GM23338 (cell line): ENCODE data around the gene FGF22. TPM values are rescaled to one million over a fixed set of nuclear protein-coding genes. Genes with fewer than 3 reads are reported as not detected.

Experiments
- ATAC-seq: fragments of 200-7000 bp; cut with Tn5 transposase; 3 replicates; pipeline ENCODE4 v1.9.1; 2020
- DNase-seq: peaks from one replicate; pipeline ENCODE4 v3.0.0-alpha.2; 2015; ENCODE audit warnings: low spot score
- H2AFZ ChIP-seq: fragments of 200-600 bp; sonication (generic); 2 replicates; pipeline ENCODE4 v1.8.0; 2016; ENCODE audit warnings: antibody characterized with exemption, mild to moderate bottlenecking, moderate library complexity
- H3F3A ChIP-seq: fragments of 200-600 bp; sonication (generic); replicated peaks from 2 replicates; pipeline ENCODE4 v1.8.0; 2017; ENCODE audit warnings: antibody characterized with exemption, mixed run types, low read depth
- H3K27ac ChIP-seq: fragments of 200-600 bp; sonication (generic); 2 replicates; pipeline ENCODE4 v1.6.1; 2016; ENCODE audit warnings: low read depth
- H3K27me3 ChIP-seq: fragments of 200-600 bp; sonication (generic); 2 replicates; pipeline ENCODE4 v1.8.0; 2016; ENCODE audit warnings: mild to moderate bottlenecking, mixed run types, moderate library complexity; ENCODE audit not compliant: insufficient read depth
- H3K36me3 ChIP-seq: fragments of 200-600 bp; sonication (generic); 2 replicates; pipeline ENCODE4 v1.8.0; 2016; ENCODE audit warnings: mild to moderate bottlenecking; ENCODE audit not compliant: insufficient read depth
- H3K4me1 ChIP-seq: fragments of 200-600 bp; sonication (generic); 2 replicates; pipeline ENCODE4 v1.8.0; 2016; ENCODE audit warnings: mild to moderate bottlenecking, moderate library complexity; ENCODE audit not compliant: insufficient read depth
- H3K4me2 ChIP-seq: fragments of 200-600 bp; sonication (generic); 2 replicates; pipeline ENCODE4 v1.7.1; 2017; ENCODE audit warnings: mixed run types
- H3K4me3 ChIP-seq: fragments of 200-600 bp; sonication (generic); 2 replicates; pipeline ENCODE4 v1.6.1; 2016; ENCODE audit warnings: mixed run types
- H3K79me2 ChIP-seq: fragments of 200-600 bp; sonication (generic); replicated peaks from 2 replicates; pipeline ENCODE4 v1.8.0; 2017; ENCODE audit warnings: mild to moderate bottlenecking; ENCODE audit not compliant: insufficient read depth
- H3K9me2 ChIP-seq: fragments of 200-600 bp; sonication (generic); 2 replicates; pipeline ENCODE4 v1.8.0; 2017; ENCODE audit not compliant: insufficient read depth
- H4K20me1 ChIP-seq: fragments of 200-600 bp; sonication (generic); replicated peaks from 2 replicates; pipeline ENCODE4 v1.8.0; 2017; ENCODE audit warnings: mild to moderate bottlenecking; ENCODE audit not compliant: insufficient read depth
- H3K27ac Mint-ChIP-seq: 2 replicates; pipeline ENCODE4 v1.8.0; 2020; ENCODE audit warnings: inconsistent platforms, mild to moderate bottlenecking, moderate library complexity, mixed read lengths
- H3K27me3 Mint-ChIP-seq: 3 replicates; pipeline ENCODE4 v1.8.0; 2022; ENCODE audit warnings: low read depth, mild to moderate bottlenecking, moderate library complexity, mixed read lengths, inconsistent platforms; ENCODE audit not compliant: insufficient read depth, poor library complexity
- H3K36me3 Mint-ChIP-seq: 3 replicates; pipeline ENCODE4 v1.8.0; 2021; ENCODE audit warnings: low read depth, mild to moderate bottlenecking, inconsistent platforms, moderate library complexity, mixed read lengths
- H3K4me1 Mint-ChIP-seq: 3 replicates; pipeline ENCODE4 v1.8.0; 2020; ENCODE audit warnings: mild to moderate bottlenecking, inconsistent platforms, mixed read lengths
- H3K4me3 Mint-ChIP-seq: 3 replicates; pipeline ENCODE4 v1.8.0; 2021; ENCODE audit warnings: moderate library complexity, mild to moderate bottlenecking, inconsistent platforms, mixed read lengths
- H3K9me3 Mint-ChIP-seq: 3 replicates; pipeline ENCODE4 v1.8.0; 2020; ENCODE audit warnings: moderate library complexity, mild to moderate bottlenecking, inconsistent platforms, mixed read lengths
- CREB1 ChIP-seq: fragments of 250-450 bp; sonication (Bioruptor Pico); IDR thresholded peaks from 2 replicates; pipeline ENCODE4 v1.5.0; 2020; ENCODE audit warnings: low read depth, mild to moderate bottlenecking, moderate library complexity
- EZH2 ChIP-seq: fragments of 200-600 bp; sonication (generic); IDR thresholded peaks from one replicate; pipeline ENCODE4 v1.8.0; 2017; ENCODE audit warnings: antibody characterized with exemption, mild to moderate bottlenecking, low read depth; ENCODE audit not compliant: unreplicated experiment
- EZH2phosphoT487 ChIP-seq: fragments of 200-600 bp; sonication (generic); IDR thresholded peaks from one replicate; pipeline ENCODE4 v1.8.1; 2018; ENCODE audit warnings: antibody characterized with exemption; ENCODE audit not compliant: unreplicated experiment
- JUNB ChIP-seq: IDR thresholded peaks from one replicate; pipeline ENCODE4 v1.6.1; 2016; ENCODE audit warnings: antibody characterized with exemption; ENCODE audit not compliant: unreplicated experiment
- NANOG ChIP-seq: IDR thresholded peaks from 2 replicates; pipeline ENCODE4 v1.6.1; 2016; ENCODE audit warnings: antibody characterized with exemption, borderline replicate concordance
- POLR2AphosphoS5 ChIP-seq: IDR thresholded peaks from 2 replicates; pipeline ENCODE4 v1.6.1; 2016; ENCODE audit warnings: antibody characterized with exemption, low read depth
- STAT1 ChIP-seq: IDR thresholded peaks from one replicate; pipeline ENCODE4 v1.6.1; 2016; ENCODE audit warnings: antibody characterized with exemption; ENCODE audit not compliant: unreplicated experiment
- ZNF114 ChIP-seq: fragments of 250-450 bp; sonication (Bioruptor Pico); IDR thresholded peaks from 2 replicates; pipeline ENCODE4 v1.5.0; 2020; ENCODE audit warnings: mild to moderate bottlenecking, moderate library complexity
- polyA plus RNA-seq: library from polyadenylated mRNA; unstranded; fragments of >200 nt; fragmentation: Nextera tagmentation; extraction: Ambion mirVana; gene quantifications from 2 replicates; pipeline ENCODE4 v1.2.1, GENCODE V29; 2016
- total RNA-seq: library from RNA; depleted of rRNA; stranded (reverse); fragments of >200 nt; shearing (Covaris generic); gene quantifications from 2 replicates; pipeline ENCODE4 v1.2.3, GENCODE V29; 2014
- TF ChIP-seq, protein P1 (sequence below): IDR thresholded peaks from 2 replicates; pipeline ENCODE4 v1.6.1; 2016; ENCODE audit warnings: antibody characterized with exemption
- TF ChIP-seq, protein P2 (sequence below), 2 experiments: fragments of 200-600 bp in 1 of 2; sonication (generic) in 1 of 2; conservative IDR thresholded peaks; 2 replicates each; pipeline versions ENCODE4 v1.5.1 to v1.6.1; 2016 to 2017; ENCODE audit warnings: antibody characterized with exemption in 2 of 2, low read depth in 2 of 2, mild to moderate bottlenecking in 2 of 2, moderate library complexity in 1 of 2

FGF22 gene
- total and polyA plus RNA-seq, 2 experiments from 2014 or later, result 1.0 to 2.8 TPM

DNA sequence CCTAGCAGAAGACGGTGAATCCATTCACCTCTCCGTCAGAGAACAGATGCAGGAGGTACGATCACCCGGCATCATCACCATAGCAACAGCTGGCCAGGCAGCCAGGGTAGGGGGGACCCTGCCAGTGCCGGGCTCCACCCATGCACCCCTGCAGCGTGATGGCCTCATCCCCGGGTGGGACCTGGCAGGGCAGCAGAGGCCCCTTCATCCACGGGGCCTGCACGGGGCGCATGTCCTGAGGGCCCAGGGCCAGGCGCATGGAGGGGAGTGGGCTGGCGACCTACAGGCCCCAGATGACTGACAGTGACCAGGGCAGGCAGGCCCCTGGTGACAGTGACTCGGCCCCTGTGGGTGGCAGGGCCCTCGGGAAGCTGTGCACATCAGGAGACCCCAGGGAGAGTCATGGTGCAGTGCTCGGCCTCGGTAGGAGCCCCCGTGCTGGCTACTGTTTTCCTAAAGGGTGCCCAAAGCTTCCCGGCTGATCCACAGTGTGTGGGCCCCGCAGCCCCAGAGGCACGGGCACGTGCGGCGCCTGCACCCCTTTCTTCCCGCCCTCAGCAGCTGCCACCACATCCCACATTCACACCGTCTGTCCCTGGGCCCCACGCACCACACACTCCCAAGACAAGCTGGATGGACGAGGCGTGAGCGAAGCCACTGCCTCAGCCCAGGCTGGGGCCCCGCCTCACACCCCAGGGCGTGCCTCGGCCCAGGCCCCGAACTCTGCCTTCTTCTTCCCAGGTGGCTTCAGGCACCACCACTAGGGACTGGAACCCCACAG, 18.6 kb downstream of the FGF22 start:
- no peaks in the 10 kb centered on the region for H3K27me3 ChIP-seq
- H3K27ac ChIP-seq, result no peak overlapping the region
- H3K9me3 Mint-ChIP-seq, result no peaks in the 10 kb centered on the region
- H2AFZ ChIP-seq, result no peak overlapping the region
- peaks cover 3% of the 10 kb centered on the region; the same call in 1 of the 2 replicates for H3F3A ChIP-seq
- peaks cover 13% of the 10 kb centered on the region for H3K4me1 Mint-ChIP-seq
- H3K27ac Mint-ChIP-seq, result no peak overlapping the region
- H3K4me3 Mint-ChIP-seq, result no peak overlapping the region
- H3K36me3 Mint-ChIP-seq, result peaks cover 15% of the 10 kb centered on the region
- H3K4me1 ChIP-seq, result peaks cover 6% of the 10 kb centered on the region
- DNase-seq (no peak), ATAC-seq (no peak)
- H4K20me1 ChIP-seq, result peaks cover 52% of the 10 kb centered on the region
- TF ChIP-seq CREB1 (CRISPR knock-in tag) (no peak), STAT1 (no peak), NANOG (no peak), EZH2phosphoT487 (no peak)
- peaks cover 8% of the 10 kb centered on the region for H3K27me3 Mint-ChIP-seq
- peaks cover 96% of the 10 kb centered on the region for H3K79me2 ChIP-seq
- no peak overlapping the region for H3K4me2 ChIP-seq
- H3K4me3 ChIP-seq, result no peak overlapping the region
- no peaks in the 10 kb centered on the region for H3K36me3 ChIP-seq
- H3K9me2 ChIP-seq, result no peaks in the 10 kb centered on the region

DNA sequence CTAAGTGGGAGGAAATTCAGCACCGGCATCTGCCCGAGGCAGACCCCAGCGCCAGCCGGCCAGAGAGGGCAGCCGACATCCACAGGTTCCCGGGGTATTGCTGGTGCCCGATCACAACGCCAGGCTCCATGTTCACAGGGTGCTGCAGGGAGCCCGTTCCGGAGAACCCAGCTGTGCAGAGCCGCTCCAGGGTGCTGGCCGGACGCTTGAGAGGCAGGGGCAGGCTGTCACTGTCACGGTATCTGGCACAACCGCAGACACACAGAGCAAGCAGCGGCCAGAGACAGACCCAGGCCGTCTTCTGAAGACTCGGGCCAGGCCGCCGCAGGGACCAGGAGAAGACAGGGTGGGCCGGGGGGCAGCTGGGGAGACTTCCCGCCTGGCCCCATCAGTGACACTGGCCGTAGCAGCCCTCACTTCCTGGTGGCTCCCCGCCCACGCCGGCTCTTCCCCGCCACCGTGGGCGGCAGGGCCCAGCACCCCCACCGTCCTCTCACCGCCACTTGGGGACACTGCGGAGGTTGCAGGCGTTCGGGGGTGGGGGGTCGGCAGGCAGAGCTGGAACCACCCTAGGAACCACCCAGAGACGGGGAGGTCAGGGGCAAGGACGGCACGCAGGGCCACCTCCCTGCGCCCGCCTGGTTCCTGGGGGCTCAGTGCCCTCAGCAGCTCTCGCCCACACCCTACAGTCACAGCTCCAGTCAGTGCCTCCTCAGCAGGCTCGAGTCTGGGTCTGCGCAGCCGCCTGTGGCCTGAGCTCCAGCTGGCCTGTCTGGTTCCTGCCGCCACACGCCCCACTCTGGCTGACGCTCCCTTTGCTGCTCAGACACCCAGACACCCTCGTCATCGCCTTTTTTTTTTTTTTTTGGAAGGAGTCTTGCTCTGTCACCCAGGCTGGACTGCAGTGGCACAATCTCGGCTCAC, 19.5 kb downstream of the FGF22 start:
- Mint-ChIP-seq H3K4me3 (no peak overlapping the region), H3K9me3 (0 out of 3 replicates have a peak, but pooled peaks cover under 1% of the 10 kb centered on the region), H3K27ac (0 out of 2 replicates have a peak overlapping the region, but pooled peaks have one; percentile 40), H3K4me1 (peaks cover 13% of the 10 kb centered on the region), H3K27me3 (peaks cover 8% of the 10 kb centered on the region), H3K36me3 (peaks cover 9% of the 10 kb centered on the region)
- Histone ChIP-seq H3K27ac (no peak overlapping the region), H3K4me3 (no peak overlapping the region), H2AFZ (no peak overlapping the region), H3K79me2 (peaks cover 87% of the 10 kb centered on the region), H3K36me3 (no peaks in the 10 kb centered on the region), H3K4me1 (peaks cover 6% of the 10 kb centered on the region), H4K20me1 (peaks cover 52% of the 10 kb centered on the region), H3F3A (peaks cover 8% of the 10 kb centered on the region; the same call in 1 of the 2 replicates), H3K27me3 (no peaks in the 10 kb centered on the region), H3K9me2 (no peaks in the 10 kb centered on the region), H3K4me2 (no peak overlapping the region)
- DNase-seq (no peak), ATAC-seq (no peak)
- TF ChIP-seq STAT1, result no peak
- no peak for TF ChIP-seq ZNF114 (CRISPR knock-in tag)
- no peak for TF ChIP-seq EZH2phosphoT487
- no peak for TF ChIP-seq JUNB
- TF ChIP-seq, protein P1, sequence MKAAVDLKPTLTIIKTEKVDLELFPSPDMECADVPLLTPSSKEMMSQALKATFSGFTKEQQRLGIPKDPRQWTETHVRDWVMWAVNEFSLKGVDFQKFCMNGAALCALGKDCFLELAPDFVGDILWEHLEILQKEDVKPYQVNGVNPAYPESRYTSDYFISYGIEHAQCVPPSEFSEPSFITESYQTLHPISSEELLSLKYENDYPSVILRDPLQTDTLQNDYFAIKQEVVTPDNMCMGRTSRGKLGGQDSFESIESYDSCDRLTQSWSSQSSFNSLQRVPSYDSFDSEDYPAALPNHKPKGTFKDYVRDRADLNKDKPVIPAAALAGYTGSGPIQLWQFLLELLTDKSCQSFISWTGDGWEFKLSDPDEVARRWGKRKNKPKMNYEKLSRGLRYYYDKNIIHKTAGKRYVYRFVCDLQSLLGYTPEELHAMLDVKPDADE, result no peak
- no peak for TF ChIP-seq CREB1 (CRISPR knock-in tag)
- no peak for TF ChIP-seq NANOG
- no peak for TF ChIP-seq EZH2
- TF ChIP-seq, protein P2, sequence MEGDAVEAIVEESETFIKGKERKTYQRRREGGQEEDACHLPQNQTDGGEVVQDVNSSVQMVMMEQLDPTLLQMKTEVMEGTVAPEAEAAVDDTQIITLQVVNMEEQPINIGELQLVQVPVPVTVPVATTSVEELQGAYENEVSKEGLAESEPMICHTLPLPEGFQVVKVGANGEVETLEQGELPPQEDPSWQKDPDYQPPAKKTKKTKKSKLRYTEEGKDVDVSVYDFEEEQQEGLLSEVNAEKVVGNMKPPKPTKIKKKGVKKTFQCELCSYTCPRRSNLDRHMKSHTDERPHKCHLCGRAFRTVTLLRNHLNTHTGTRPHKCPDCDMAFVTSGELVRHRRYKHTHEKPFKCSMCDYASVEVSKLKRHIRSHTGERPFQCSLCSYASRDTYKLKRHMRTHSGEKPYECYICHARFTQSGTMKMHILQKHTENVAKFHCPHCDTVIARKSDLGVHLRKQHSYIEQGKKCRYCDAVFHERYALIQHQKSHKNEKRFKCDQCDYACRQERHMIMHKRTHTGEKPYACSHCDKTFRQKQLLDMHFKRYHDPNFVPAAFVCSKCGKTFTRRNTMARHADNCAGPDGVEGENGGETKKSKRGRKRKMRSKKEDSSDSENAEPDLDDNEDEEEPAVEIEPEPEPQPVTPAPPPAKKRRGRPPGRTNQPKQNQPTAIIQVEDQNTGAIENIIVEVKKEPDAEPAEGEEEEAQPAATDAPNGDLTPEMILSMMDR (conservative IDR thresholded peaks at IDR 0.05; ENCODE audit: low read depth in 2 of 2), result no peak
- TF ChIP-seq POLR2AphosphoS5, result no peak
